Right lung (tissue), 5 donors: ENCODE measurements around the gene LIPK. TPM values are rescaled to one million over a fixed set of nuclear protein-coding genes. Genes with fewer than 3 reads are reported as not detected.

Experiments used
- DNase-seq, 2 donors: peaks; one replicate each; pipeline ENCODE4 v3.0.0-alpha.2; 2013
- polyA plus RNA-seq, 5 donors: library from polyadenylated mRNA; unstranded; fragments of 120-200 nt; gene quantifications; one replicate each; pipeline versions ENCODE4 v1.2.1 to v1.2.3, GENCODE V29; 2013; ENCODE audit warnings: inconsistent platforms in 1 of 5, low replicate concordance in 1 of 5; ENCODE audit not compliant: insufficient read length in 5 of 5, insufficient read depth in 1 of 5

LIPK gene
- polyA plus RNA-seq, 5 donors: not detected

DNA sequence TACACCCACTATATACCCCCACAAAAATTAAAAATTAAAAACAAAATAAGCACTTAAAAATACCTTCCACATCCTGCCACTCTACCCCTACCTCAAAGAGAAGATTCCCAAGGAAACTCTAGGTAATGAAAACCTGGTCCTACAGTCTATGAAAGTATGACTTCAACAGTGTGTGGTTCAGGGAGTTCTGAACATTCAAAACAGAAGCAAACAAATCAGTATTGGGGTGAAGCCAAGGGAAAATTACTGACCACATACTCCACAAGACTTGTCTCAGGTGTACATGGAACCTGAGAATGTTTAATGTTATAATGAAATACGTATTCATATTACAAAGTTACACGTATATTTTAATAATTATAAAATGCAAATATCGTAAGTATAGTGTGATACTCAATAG is 76.2 kb downstream of the LIPK start:
- DNase-seq: no peak

DNA sequence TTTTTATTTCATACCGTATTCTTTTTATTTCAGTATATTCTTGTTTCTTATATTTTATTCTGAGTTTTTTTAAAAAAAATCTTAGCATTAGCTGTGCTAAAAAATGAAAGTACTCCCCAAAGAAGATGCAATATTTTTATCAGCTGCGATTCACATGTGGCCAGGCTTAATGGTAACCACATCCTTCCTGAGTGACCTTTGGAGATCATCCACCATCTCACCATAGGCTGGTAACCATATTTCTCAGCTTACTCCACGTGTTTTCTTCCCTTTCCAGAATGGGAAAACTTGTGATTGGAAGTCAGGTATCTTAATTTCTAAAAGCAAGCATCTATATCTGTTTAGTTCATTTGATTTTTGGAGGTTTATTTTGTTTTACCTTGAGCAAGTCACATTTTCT is 77.7 kb downstream of the LIPK start:
- no peak for DNase-seq

DNA sequence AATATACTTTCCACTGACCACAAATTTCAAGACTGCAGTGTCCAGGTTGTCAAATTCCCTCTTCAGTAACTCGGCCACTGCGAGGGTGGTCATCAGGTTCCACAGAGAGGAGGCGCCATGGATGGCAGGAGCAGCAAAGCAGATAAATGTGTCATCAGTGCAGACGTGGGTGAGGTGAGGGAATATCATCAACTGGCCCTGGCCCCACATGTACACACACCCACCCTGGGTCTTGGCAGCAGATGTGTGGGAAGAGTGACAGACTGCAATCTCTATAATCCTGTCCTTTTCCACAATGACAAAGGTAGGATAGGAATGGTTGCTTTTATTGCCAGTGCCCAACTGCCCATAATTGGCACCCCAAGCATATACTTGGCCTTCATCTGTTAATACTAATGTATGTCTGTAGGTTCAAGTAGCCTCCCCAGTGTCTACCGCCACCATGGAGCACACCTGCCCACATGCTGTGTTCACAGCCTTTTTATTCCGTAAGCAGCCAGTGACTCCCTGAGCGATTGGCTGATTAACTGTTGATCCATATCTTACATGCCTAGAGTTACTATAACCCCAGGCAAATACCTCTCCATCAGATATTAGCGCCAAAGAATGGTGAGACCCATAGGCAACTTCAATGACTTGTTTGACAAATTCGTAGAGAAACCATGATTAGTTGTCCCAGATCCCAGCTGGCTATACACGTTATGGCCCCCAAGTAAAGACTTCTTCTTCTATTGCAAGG is 80.2 kb downstream of the LIPK start:
- DNase-seq: no peak

DNA sequence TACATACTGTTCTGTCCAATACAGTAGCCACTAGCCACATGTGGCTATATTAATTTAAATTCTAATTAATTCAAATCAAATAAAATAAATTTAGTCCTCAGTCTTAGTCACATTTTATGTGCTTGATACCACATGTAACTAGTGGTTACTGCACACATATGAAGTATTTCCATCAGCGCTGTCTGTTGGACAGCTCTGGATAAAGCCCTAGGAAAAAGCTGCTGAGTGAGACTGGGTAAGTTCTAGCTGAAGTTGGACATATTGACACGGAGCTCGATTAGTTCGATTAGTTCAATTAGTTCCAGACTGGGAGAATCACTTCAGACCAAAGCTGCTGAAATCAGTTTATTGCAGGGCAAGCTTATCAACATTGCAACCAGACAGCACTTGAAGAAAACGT is 81.4 kb downstream of the LIPK start:
- DNase-seq: no peak

DNA sequence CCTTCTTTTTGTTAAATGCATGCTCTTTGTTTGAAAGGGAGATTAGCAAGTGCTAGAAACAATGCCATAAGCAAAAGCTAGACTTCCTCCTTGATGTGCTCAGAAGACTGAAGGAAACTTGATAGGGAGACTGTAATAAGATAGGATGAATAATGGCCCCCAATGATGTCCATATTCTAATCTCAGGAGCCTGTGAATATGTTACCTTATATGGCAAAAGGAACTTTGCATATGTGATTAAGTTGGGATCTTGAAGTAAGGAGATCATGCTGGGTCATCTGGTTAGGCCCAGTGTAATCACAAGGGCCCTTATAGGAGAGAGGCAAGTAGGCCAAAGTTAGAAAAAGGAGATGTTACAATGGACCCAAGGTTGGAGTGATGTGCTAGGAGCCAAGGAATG is 82.9 kb downstream of the LIPK start:
- no peak for DNase-seq

DNA sequence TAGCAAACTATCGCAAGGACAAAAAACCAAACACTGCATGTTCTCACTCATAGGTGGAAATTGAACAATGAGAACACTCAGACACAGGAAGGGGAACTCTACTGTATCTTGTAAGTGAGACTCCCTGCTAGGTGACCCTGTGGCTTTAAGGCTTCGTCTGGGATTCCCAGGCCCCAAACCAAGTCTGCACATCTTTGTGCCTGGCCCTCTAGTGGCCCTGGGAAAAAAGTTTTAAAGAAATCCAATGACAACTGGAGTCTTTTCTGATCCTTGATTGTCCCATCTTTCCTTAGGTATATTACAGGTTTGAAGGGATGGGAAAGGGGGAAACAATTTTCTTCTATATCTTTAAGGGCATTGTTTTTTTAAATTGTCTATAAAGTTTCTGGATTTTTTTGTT is 85.9 kb downstream of the LIPK start:
- DNase-seq: no peak

DNA sequence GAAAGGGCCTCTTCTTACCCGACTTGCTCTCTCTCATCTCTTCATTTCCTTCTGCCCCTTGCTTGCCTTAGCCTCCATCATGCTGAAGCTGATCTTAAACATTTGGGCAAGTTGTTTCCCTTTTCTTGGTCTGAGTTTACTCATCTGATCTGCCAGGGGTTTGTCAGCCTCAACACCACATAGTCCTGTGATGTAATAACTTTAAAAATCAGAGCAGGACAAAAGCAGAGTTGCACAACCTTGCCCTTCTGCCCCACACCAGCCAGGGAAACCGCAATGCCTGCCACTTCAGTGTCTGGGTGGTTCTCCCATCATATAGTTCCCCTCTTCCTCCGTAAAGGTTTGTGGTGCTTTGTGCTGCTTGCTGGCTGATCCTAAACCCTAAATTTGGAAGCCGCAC is 86.6 kb downstream of the LIPK start:
- DNase-seq: no peak

DNA sequence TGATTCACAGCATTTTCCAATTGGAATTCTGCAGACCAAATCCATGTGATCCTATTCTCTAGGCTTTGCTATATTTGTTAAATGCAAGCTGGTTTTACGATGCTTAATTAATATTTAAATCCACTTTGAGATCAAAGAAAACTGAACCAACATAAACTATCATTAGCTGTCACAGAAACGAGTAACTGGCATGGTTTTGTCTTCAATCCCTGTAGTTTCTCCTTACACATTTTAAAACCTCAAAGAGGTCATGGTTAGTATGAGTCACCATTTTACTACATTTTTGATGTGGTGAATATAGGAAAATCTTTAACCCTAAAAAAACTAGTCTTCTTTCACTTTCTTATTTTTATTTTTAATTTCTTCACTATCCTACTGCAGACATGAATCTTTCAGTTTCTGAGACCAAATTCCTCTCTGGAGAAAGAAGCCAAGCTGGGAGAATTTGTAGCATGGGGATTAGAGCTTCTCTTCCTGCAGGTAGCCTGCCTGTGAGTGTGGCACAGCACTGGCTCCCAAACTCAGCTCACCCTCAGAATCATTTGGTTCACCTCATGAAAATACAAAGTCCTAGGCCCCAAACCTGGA is 87.8 kb downstream of the LIPK start:
- DNase-seq: no peak

DNA sequence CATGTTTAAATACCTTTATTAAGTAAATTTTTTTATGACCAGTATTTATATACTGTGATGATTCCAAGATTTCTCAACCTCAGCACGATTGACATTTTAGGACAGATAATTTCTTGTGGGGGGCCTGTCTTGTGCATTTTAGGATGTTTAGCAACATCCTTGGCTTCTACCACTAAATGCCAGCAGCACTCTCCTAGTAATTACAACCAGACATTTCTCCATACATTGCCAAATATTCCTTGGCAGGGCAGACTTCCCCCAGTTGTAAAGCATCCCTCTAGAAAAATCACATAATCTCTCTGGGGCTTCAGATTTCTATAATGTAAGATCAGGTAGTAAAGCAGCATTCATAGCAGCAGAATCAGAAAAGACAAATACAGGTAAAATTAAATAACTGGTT is 88.7 kb downstream of the LIPK start:
- DNase-seq: no peak

DNA sequence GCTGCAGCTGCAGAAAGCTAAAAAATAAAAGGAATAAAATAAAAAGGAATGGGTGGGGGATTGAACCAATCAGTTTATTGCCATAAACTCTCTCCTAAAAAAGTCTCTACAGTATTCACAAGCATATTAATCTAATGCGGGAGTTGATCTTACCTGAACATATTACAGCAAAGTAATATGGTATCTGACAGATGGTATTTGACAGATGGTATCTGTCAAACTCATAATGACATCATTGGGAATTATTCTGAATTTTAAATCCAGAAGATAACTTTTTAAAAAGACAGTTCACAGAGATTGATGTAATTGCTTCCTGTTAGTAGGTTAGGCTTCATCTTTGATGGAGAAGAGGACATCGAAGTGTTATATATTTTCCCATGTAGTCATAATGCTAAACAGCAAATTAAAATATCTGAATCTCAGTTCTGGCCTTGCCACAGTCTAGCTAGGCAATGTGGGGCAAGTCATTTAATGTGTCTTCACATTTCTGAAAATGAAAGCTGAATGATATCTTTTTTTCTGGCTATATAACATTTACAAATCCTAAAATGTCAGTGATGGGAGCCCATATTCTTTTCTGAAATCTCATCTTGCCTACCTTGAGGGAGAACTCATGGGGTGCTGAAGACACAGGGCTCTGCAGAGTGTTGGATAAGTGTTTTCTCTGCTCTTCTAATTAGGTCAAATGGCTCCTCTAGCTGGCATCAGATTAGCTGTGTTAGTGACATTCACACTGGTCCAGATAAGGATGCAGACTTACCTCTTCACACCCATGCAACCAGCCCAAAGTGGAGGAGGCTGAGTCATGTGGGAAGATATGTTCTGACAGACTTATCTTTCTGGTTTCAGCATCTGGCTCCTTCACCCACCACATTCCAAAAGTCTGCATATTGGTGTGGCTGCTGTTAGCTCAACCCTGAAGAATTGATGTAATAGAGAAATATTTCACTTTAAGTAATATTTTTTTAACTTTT is 94.4 kb downstream of the LIPK start:
- DNase-seq: no peak

Other genes with a start within 250 kb of the LIPK start
- gene RNLS, start 122.9 kb upstream of the LIPK start, polyA plus RNA-seq: 1 to 10 TPM; 4.3 to 7.0 (median 5.2) TPM
- gene LIPJ, start 119.5 kb upstream of the LIPK start, polyA plus RNA-seq: under 1 TPM; 0.09 to 0.31 (median 0.19) TPM
- gene LIPF, start 41.8 kb upstream of the LIPK start, polyA plus RNA-seq: under 1 TPM in 3 of 5 donors, not detected in 2; 0.12 to 0.33 (median 0.30) TPM
- gene LIPN, start 53.8 kb downstream of the LIPK start, polyA plus RNA-seq: not detected
- gene LIPM, start 96.5 kb downstream of the LIPK start, polyA plus RNA-seq: under 1 TPM in 2 of 5 donors, not detected in 3; 0.09 to 0.12 TPM
- gene ANKRD22, start 145.6 kb downstream of the LIPK start, polyA plus RNA-seq: 1 to 10 TPM in 1 of 5 donors, under 1 TPM in 4; 0.22 to 1.0 (median 0.70) TPM
- gene STAMBPL1, start 174.0 kb downstream of the LIPK start, polyA plus RNA-seq: 10 to 100 TPM in 3 of 5 donors, 1 to 10 TPM in 2; 6.4 to 14.4 (median 13.0) TPM
- gene ACTA2, start 246.5 kb downstream of the LIPK start, polyA plus RNA-seq: 100 to 1,000 TPM; 392 to 763 (median 536) TPM